ENCODE results near the gene TCF4. TPM values are rescaled to one million over a fixed set of nuclear protein-coding genes. Genes with fewer than 3 reads are reported as not detected.

TCF4 gene
- total and polyA plus RNA-seq, 2 of the 13 experiments (the other 11 are each of a cell fraction or from before 2014, with no cell fraction given): not detected

DNA sequence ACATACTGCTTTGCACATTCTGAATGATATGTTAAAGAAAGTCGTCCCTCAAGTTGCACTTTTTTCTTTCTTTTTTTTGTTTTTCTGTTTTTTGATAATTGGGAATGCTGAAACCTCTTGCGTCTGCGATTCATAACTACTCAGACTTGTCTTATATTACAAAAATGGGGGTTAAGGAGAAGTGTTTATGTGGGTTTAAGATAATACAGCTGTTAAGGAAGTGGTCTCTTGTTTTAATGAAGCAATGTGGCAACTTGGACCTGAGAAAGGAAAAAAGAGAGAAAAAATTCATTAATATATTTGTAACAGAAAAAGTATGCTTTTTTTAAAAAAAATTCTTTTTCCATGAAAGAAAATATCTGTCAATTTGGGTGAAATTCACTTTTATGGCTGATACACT is 360.2 kb downstream of the TCF4 start:
- in situ Hi-C loops (cut with HindIII; ENCODE audit: extremely low pct_ligation_motif_present, low pct_unique_long_range_greater_than_20kb): no loop called here
- Histone ChIP-seq H3K4me3 (replicated peaks in 1 of 3; ENCODE audit: insufficient read depth in 1 of 3, low read depth in 2 of 3, low read length in 3 of 3) (no peak overlapping the region), H3K36me3 (replicated peaks in 1 of 2; ENCODE audit: control insufficient read depth in 1 of 2, insufficient read depth in 2 of 2, low read length in 2 of 2) (no peaks in the 10 kb centered on the region), H4K20me1 (ENCODE audit: insufficient read depth, low read length) (no peaks in the 10 kb centered on the region), H3K9me3 (ENCODE audit: low read length) (no peaks in the 10 kb centered on the region), H2AFZ (ENCODE audit: low read length) (no peak overlapping the region), H3K27me3 (ENCODE audit: control insufficient read depth in 1 of 2, insufficient read depth in 2 of 2, low read length in 2 of 2) (0 out of 5 replicates have a peak, but pooled peaks cover 0 to 4% of the 10 kb centered on the region in 2 experiments), H3K4me2 (ENCODE audit: low read depth, low read length) (no peak overlapping the region), H3K27ac (ENCODE audit: extremely low read length, insufficient read depth, low read length) (no peak overlapping the region), H3K9ac (ENCODE audit: insufficient read depth, low read depth, low read length) (no peak overlapping the region), H3K79me2 (ENCODE audit: insufficient read depth, low read length) (no peaks in the 10 kb centered on the region), H3K4me1 (ENCODE audit: insufficient read depth, low read length) (no peaks in the 10 kb centered on the region)
- FAIRE-seq: no peak
- intact Hi-C loops (cut with micrococcal nuclease; ENCODE audit: unreplicated experiment): no loop called here
- whole genome bisulfite sequencing (ENCODE audit: low lambda C conversion rate): 27% methylated on average over 3 of the region's 3 CpGs
- ChIA-PET CTCF (ENCODE audit: low intra/inter-chr PET ratio, low total read pairs) (no interaction called here), POLR2A (no interaction called here)
- ATAC-seq: no peak
- DNase-seq (ENCODE audit: low spot score): no peak
- BruUV-seq (replicated peaks): no TSS peak
- no peak for TF ChIP-seq ZBTB26 (CRISPR knock-in tag; IDR thresholded peaks at IDR 0.05; ENCODE audit: borderline replicate concordance)
- no peak for TF ChIP-seq LCORL (IDR thresholded peaks at IDR 0.05)
- no peak for TF ChIP-seq LCORL (CRISPR knock-in tag; IDR thresholded peaks at IDR 0.05)
- TF ChIP-seq KAT7 (CRISPR knock-in tag; IDR thresholded peaks at IDR 0.05; ENCODE audit: borderline replicate concordance): no peak
- TF ChIP-seq, protein P1, sequence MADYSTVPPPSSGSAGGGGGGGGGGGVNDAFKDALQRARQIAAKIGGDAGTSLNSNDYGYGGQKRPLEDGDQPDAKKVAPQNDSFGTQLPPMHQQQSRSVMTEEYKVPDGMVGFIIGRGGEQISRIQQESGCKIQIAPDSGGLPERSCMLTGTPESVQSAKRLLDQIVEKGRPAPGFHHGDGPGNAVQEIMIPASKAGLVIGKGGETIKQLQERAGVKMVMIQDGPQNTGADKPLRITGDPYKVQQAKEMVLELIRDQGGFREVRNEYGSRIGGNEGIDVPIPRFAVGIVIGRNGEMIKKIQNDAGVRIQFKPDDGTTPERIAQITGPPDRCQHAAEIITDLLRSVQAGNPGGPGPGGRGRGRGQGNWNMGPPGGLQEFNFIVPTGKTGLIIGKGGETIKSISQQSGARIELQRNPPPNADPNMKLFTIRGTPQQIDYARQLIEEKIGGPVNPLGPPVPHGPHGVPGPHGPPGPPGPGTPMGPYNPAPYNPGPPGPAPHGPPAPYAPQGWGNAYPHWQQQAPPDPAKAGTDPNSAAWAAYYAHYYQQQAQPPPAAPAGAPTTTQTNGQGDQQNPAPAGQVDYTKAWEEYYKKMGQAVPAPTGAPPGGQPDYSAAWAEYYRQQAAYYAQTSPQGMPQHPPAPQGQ (CRISPR knock-in tag; IDR thresholded peaks at IDR 0.05; ENCODE audit: borderline replicate concordance): no peak
- no peak for TF ChIP-seq ZBTB14 (CRISPR knock-in tag; IDR thresholded peaks at IDR 0.05)
- no peak for TF ChIP-seq MLXIP (CRISPR knock-in tag; IDR thresholded peaks at IDR 0.05; ENCODE audit: borderline replicate concordance)
- no peak for TF ChIP-seq REPIN1 (CRISPR knock-in tag; IDR thresholded peaks at IDR 0.05; ENCODE audit: borderline replicate concordance, low read depth)
- TF ChIP-seq, protein P2, sequence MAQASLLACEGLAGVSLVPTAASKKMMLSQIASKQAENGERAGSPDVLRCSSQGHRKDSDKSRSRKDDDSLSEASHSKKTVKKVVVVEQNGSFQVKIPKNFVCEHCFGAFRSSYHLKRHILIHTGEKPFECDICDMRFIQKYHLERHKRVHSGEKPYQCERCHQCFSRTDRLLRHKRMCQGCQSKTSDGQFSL (CRISPR knock-in tag; IDR thresholded peaks at IDR 0.05): no peak
- TF ChIP-seq TSC22D2 (CRISPR knock-in tag; IDR thresholded peaks at IDR 0.05; ENCODE audit: borderline replicate concordance): no peak
- TF ChIP-seq ZNF256 (CRISPR knock-in tag; conservative IDR thresholded peaks at IDR 0.05): no peak
- TF ChIP-seq, protein P3, sequence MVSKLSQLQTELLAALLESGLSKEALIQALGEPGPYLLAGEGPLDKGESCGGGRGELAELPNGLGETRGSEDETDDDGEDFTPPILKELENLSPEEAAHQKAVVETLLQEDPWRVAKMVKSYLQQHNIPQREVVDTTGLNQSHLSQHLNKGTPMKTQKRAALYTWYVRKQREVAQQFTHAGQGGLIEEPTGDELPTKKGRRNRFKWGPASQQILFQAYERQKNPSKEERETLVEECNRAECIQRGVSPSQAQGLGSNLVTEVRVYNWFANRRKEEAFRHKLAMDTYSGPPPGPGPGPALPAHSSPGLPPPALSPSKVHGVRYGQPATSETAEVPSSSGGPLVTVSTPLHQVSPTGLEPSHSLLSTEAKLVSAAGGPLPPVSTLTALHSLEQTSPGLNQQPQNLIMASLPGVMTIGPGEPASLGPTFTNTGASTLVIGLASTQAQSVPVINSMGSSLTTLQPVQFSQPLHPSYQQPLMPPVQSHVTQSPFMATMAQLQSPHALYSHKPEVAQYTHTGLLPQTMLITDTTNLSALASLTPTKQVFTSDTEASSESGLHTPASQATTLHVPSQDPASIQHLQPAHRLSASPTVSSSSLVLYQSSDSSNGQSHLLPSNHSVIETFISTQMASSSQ (IDR thresholded peaks at IDR 0.05; ENCODE audit: low read depth): no peak
- TF ChIP-seq, protein P3 (CRISPR knock-in tag; IDR thresholded peaks at IDR 0.05; ENCODE audit: borderline replicate concordance): no peak

All from HepG2 (cell line).